NT2/D1 (cell line): ENCODE measurements around the gene ROR1.

Experiments
- SUZ12 ChIP-seq: IDR thresholded peaks from 2 replicates; pipeline ENCODE4 v1.6.1; 2011; ENCODE audit not compliant: insufficient read length, insufficient read depth; ENCODE audit errors: extremely low read depth
- YY1 ChIP-seq: IDR thresholded peaks from 2 replicates; pipeline ENCODE4 v1.6.1; 2011; ENCODE audit not compliant: insufficient read length, insufficient read depth
- ZNF274 ChIP-seq: IDR thresholded peaks from 2 replicates; pipeline ENCODE4 v1.6.1; 2011; ENCODE audit warnings: mild to moderate bottlenecking, low read depth, low read length

- no peak for TF ChIP-seq YY1
- no peak for TF ChIP-seq ZNF274
- no peak for TF ChIP-seq SUZ12
These were observed 423.3 kb downstream of the ROR1 start for GRCh38 chr1:64197076-64197475.
